ENCODE measurements around the gene RRP1B.

DNA sequence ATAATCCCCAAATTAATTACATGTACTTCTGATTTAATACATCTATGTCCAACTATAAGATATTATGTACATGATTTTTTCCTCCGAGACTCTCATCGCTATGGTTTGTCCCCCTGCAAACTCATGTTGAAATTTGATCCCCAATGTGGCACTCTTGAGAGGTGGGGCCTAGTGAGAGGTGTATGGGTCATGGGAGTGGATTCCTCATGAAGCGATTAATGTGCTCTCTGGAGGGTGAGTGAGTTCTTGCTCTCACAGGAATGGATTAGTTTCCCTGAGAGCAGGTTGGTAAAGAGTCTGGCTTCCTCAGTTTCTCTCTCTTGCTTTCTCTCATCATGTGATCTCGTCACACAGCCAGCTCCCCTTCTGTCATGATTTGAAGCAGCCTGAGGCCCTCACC lies 16.2 kb upstream of the RRP1B start:
- TF ChIP-seq EZH2phosphoT487 (IDR thresholded peaks at IDR 0.05; ENCODE audit: borderline replicate concordance, low read length) = no peak
- TF ChIP-seq, protein P1, sequence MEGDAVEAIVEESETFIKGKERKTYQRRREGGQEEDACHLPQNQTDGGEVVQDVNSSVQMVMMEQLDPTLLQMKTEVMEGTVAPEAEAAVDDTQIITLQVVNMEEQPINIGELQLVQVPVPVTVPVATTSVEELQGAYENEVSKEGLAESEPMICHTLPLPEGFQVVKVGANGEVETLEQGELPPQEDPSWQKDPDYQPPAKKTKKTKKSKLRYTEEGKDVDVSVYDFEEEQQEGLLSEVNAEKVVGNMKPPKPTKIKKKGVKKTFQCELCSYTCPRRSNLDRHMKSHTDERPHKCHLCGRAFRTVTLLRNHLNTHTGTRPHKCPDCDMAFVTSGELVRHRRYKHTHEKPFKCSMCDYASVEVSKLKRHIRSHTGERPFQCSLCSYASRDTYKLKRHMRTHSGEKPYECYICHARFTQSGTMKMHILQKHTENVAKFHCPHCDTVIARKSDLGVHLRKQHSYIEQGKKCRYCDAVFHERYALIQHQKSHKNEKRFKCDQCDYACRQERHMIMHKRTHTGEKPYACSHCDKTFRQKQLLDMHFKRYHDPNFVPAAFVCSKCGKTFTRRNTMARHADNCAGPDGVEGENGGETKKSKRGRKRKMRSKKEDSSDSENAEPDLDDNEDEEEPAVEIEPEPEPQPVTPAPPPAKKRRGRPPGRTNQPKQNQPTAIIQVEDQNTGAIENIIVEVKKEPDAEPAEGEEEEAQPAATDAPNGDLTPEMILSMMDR (conservative IDR thresholded peaks at IDR 0.05; ENCODE audit: low read depth, low read length) = no peak
- TF ChIP-seq EZH2 (IDR thresholded peaks at IDR 0.05; ENCODE audit: low read length, unreplicated experiment) = no peak

Measured in PC-3 (cell line).